ENCODE measurements around the gene AP4B1. TPM values are rescaled to one million over a fixed set of nuclear protein-coding genes. Genes with fewer than 3 reads are reported as not detected.

Gene AP4B1
- total RNA-seq, 4 donors from 2014 or later = 5.9 to 13.7 (median 6.0) TPM

GRCh38 chr1:113901191-113901590 is 3.4 kb downstream of the AP4B1 start:
- 80% methylated on average over 3 of the region's 3 CpGs for WGBS
- TF ChIP-seq POLR2A (IDR thresholded peaks at IDR 0.05; ENCODE audit: low read depth) = no peak
- no peak for TF ChIP-seq POLR2AphosphoS5 (IDR thresholded peaks at IDR 0.05)
- TF ChIP-seq CTCF (IDR thresholded peaks at IDR 0.05) = no peak
- no peak for TF ChIP-seq EP300 (IDR thresholded peaks at IDR 0.05)
- Histone ChIP-seq H3K27ac (replicated peaks in 1 of 4) (no peak overlapping the region), H3K4me3 (no peak overlapping the region), H3K27me3 (no peaks in the 10 kb centered on the region), H3K4me1 (peaks cover 21 to 30% (median 26%) of the 10 kb centered on the region in 4 donors), H3K36me3 (peaks cover 14 to 59% (median 45%) of the 10 kb centered on the region in 4 donors), H3K9me3 (no peaks in the 10 kb centered on the region)
- intact Hi-C loops (cut with DNase I) = loop anchor here (5.0 kb wide), 2 partner anchors 46 to 64 kb away; no protein-coding TSS in a partner anchor
- no peak for DNase-seq (ENCODE audit: extremely low spot score)

DNA sequence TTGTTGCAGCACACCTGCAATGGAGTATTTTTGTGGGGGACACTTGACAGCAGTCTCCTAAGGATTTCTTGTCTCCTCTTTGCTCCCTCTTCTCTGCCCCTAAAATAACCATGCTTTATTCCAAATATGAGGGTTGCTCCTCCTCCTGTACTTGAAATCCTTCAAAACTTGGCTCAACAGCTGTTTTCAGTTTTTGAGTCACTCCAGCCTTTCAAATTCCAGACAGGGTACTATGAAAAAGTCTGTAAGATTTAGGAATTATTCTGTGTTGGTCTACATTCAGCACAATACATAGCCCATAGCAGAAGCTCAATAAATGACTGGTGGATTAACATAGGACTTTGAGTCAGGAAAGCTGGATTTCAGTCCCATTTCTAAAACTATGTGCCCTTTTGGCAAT is 5.5 kb downstream of the AP4B1 start:
- DNase-seq (ENCODE audit: extremely low spot score) = no peak
- H3K36me3 ChIP-seq = peaks cover 25 to 80% (median 66%) of the 10 kb centered on the region in 4 donors
- peaks cover 13 to 19% (median 15%) of the 10 kb centered on the region in 4 donors for H3K4me1 ChIP-seq
- no peak for TF ChIP-seq EP300 (IDR thresholded peaks at IDR 0.05)
- TF ChIP-seq CTCF (IDR thresholded peaks at IDR 0.05) = no peak
- no peak for TF ChIP-seq POLR2AphosphoS5 (IDR thresholded peaks at IDR 0.05)
- TF ChIP-seq POLR2A (IDR thresholded peaks at IDR 0.05; ENCODE audit: low read depth) = no peak
- no peaks in the 10 kb centered on the region for H3K27me3 ChIP-seq
- H3K27ac ChIP-seq (replicated peaks in 1 of 4) = no peak overlapping the region
- no peak overlapping the region for H3K4me3 ChIP-seq
- no peaks in the 10 kb centered on the region for H3K9me3 ChIP-seq
- intact Hi-C loops (cut with DNase I) = no loop called here

GRCh38 chr1:113898241-113898814 is 6.3 kb downstream of the AP4B1 start:
- Histone ChIP-seq H3K27ac (replicated peaks in 1 of 4) (no peak overlapping the region), H3K36me3 (peaks cover 25 to 86% (median 66%) of the 10 kb centered on the region in 4 donors), H3K4me1 (peaks cover 5 to 11% (median 7%) of the 10 kb centered on the region in 4 donors), H3K9me3 (no peaks in the 10 kb centered on the region), H3K27me3 (no peaks in the 10 kb centered on the region), H3K4me3 (no peak overlapping the region)
- TF ChIP-seq POLR2AphosphoS5 (IDR thresholded peaks at IDR 0.05) (no peak), EP300 (IDR thresholded peaks at IDR 0.05) (no peak), CTCF (IDR thresholded peaks at IDR 0.05) (no peak), POLR2A (IDR thresholded peaks at IDR 0.05; ENCODE audit: low read depth) (no peak)
- intact Hi-C loops (cut with DNase I) = no loop called here
- 100% methylated on average over 1 of the region's 1 CpG for WGBS
- DNase-seq (ENCODE audit: extremely low spot score) = no peak

DNA sequence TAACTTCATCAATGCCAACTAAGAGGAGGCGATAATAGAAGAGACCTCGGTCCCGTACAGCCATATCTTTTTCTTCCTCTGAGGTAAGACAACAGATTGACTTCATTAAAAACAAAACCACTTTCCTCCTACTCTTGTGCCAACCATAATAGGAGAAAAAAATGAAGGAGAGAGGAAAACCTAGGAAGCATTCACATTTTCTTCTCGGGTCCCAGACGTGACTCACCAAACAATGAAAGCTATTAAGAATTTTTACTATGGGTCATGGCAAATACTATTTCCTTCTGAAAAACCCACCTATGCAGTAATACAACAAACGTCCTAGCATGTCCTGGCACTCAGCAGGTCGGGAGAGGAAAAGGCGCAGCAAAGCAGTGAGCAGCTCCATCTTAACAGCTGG is 8.6 kb downstream of the AP4B1 start:
- DNase-seq (ENCODE audit: extremely low spot score) = no peak
- Histone ChIP-seq H3K4me3 (no peak overlapping the region), H3K9me3 (no peaks in the 10 kb centered on the region), H3K36me3 (peaks cover 25 to 73% (median 63%) of the 10 kb centered on the region in 4 donors), H3K4me1 (peaks cover 0 to 6% (median 2%) of the 10 kb centered on the region in 4 donors), H3K27ac (replicated peaks in 1 of 4) (no peak overlapping the region), H3K27me3 (no peaks in the 10 kb centered on the region)
- TF ChIP-seq CTCF (IDR thresholded peaks at IDR 0.05) (no peak), EP300 (IDR thresholded peaks at IDR 0.05) (no peak), POLR2A (IDR thresholded peaks at IDR 0.05; ENCODE audit: low read depth) (no peak), POLR2AphosphoS5 (IDR thresholded peaks at IDR 0.05) (no peak)
- intact Hi-C loops (cut with DNase I) = no loop called here
- WGBS = 88% methylated on average over 8 of the region's 8 CpGs

DNA sequence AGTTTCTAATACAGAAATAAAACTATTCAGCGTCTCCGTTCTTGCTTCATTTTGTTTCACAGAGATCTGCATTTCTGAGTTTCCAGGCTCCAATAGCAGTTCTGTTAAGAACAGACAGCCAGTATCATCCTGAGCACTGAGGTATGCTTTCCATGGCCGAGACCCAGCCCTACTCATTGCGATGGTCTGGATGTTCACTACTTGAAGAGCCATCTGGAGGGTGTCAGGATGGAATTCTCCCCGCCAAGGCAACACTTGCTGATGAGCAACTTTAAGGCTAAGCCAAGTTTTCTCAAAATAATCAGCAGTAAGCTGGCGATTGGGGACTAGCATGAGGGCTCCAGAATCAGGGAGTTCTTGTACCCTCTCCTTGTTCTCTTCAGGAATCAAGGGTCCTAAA is 9.5 kb downstream of the AP4B1 start:
- Histone ChIP-seq H3K27me3 (no peaks in the 10 kb centered on the region), H3K4me3 (no peak overlapping the region), H3K9me3 (no peaks in the 10 kb centered on the region), H3K4me1 (peaks cover 0 to 6% (median 2%) of the 10 kb centered on the region in 4 donors), H3K27ac (replicated peaks in 1 of 4) (peak overlapping the region in 1 of 4 donors; percentile 29), H3K36me3 (peaks cover 25 to 65% (median 54%) of the 10 kb centered on the region in 4 donors)
- TF ChIP-seq EP300 (IDR thresholded peaks at IDR 0.05) = no peak
- no peak for TF ChIP-seq POLR2AphosphoS5 (IDR thresholded peaks at IDR 0.05)
- TF ChIP-seq CTCF (IDR thresholded peaks at IDR 0.05) = no peak
- no peak for TF ChIP-seq POLR2A (IDR thresholded peaks at IDR 0.05; ENCODE audit: low read depth)
- WGBS = 67% methylated on average over 6 of the region's 6 CpGs
- DNase-seq (ENCODE audit: extremely low spot score) = no peak
- intact Hi-C loops (cut with DNase I) = no loop called here

Measured in esophagus muscularis mucosa (tissue), 4 donors.